ENCODE measurements around the gene DPF3.
A peak's percentile ranks its signal among the peaks of the same experiment; 100 is the strongest.

Gene DPF3

GRCh38 chr14:72920008-72920407, 26.1 kb upstream of the DPF3 start:
- no peak overlapping the region for H3K4me3 ChIP-seq (replicated peaks; ENCODE audit: low read depth, low read length)
- no peak for DNase-seq (ENCODE audit: low read depth)
- TF ChIP-seq CTCF (IDR thresholded peaks at IDR 0.05; ENCODE audit: low read length, missing control alignments) = peak; percentile 18

GRCh38 chr14:72917094-72917802, 23.3 kb upstream of the DPF3 start:
- H3K4me3 ChIP-seq (replicated peaks; ENCODE audit: low read depth, low read length) = no peak overlapping the region
- TF ChIP-seq CTCF (IDR thresholded peaks at IDR 0.05; ENCODE audit: low read length, missing control alignments) = no peak
- DNase-seq (ENCODE audit: low read depth) = no peak

DNA sequence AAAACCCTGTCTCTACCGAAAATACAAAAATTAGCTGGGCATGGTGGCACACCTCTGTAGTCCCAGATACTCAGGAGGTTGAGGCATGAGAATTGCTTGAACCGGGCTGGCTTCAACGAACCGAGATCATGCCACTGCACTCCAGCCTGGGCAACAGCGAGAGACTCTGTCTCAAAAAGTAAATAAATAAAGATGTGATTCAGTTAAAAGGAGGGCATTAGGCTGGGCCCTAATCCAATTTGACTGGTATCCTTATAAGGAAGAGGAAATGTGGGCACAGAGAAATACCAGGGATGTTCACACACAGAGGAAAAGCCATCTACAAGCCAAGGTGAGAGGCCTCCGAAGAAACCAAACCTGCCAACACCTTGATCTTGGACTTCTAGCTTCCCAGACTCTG, 22.3 kb upstream of the DPF3 start:
- DNase-seq (ENCODE audit: low read depth) = no peak
- no peak overlapping the region for H3K4me3 ChIP-seq (replicated peaks; ENCODE audit: low read depth, low read length)
- TF ChIP-seq CTCF (IDR thresholded peaks at IDR 0.05; ENCODE audit: low read length, missing control alignments) = no peak

DNA sequence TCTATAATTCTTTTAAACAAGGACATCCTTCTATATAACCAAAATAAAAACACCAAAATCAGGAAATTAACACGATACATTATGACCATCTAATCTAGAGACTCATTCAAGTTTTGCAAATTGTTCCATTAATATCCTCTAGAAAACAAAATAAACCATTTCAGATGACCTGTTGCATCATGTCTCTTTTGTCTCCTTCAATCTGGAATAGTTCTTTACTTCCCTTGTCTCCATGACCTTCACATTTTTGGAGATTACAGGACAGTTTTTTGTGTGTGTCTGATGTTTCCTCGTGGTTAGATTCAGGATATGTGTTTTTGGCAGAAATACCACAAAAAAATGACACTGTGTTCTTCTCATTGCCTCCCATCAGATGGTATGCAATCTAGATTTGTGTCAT, 19.9 kb upstream of the DPF3 start:
- H3K4me3 ChIP-seq (replicated peaks; ENCODE audit: low read depth, low read length) = no peak overlapping the region
- TF ChIP-seq CTCF (IDR thresholded peaks at IDR 0.05; ENCODE audit: low read length, missing control alignments) = no peak
- no peak for DNase-seq (ENCODE audit: low read depth)

GRCh38 chr14:72909163-72909562, 15.3 kb upstream of the DPF3 start:
- no peak for DNase-seq (ENCODE audit: low read depth)
- H3K4me3 ChIP-seq (replicated peaks; ENCODE audit: low read depth, low read length) = no peak overlapping the region
- TF ChIP-seq CTCF (IDR thresholded peaks at IDR 0.05; ENCODE audit: low read length, missing control alignments) = no peak

DNA sequence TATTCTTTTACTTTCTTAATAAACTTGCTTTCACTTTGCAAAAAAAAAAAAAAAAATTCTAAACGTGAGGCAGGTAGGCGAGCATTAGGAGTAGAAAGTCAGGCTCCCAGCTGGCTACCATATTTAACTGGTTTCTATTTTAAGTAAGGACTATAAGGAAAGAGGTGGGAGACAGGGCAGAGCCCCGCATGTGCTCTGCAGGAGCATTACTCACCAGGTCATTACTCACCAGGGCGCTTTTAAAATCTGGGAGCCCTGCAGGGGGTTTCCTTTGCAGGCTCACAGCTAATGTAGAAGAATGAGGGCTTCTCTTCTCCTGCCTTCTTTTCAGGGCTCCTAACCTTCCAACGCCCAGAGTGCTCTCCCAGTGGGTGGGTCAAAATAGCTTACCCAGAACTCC, 14.0 kb upstream of the DPF3 start:
- DNase-seq (ENCODE audit: low read depth) = no peak

More for the DNA sequence above, 14.0 kb upstream of the DPF3 start:
- no peak for TF ChIP-seq CTCF (IDR thresholded peaks at IDR 0.05; ENCODE audit: low read length, missing control alignments)
- no peak overlapping the region for H3K4me3 ChIP-seq (replicated peaks; ENCODE audit: low read depth, low read length)

Measured in fibroblast of pulmonary artery (primary cell).